Common myeloid progenitor, CD34-positive (primary cell): ENCODE results near the gene ANKRD40.
A peak's percentile ranks its signal among the peaks of the same experiment; 100 is the strongest.
"Not testable (repeated sequence)": the region's sequence is repeated elsewhere in the genome, so short reads cannot be mapped to it uniquely, and the experiment has no call there.

Experiments
- CTCF ChIA-PET: fragments of 350-600 bp; sonication (Branson Sonifier 250); formaldehyde crosslinking; loops from one replicate; lab custom pipeline; 2021; ENCODE audit warnings: antibody characterized with exemption; lab: Charles Lee
- POLR2A ChIA-PET: fragments of 350-600 bp; sonication (Branson Sonifier 250); formaldehyde crosslinking; loops from one replicate; lab custom pipeline; 2021; ENCODE audit warnings: antibody characterized with exemption; lab: Charles Lee
- DNase-seq, 3 donors: peaks; one replicate each; pipeline versions ENCODE4 v3.0.0 to v3.0.0-alpha.2; 2013
- H3K27ac ChIP-seq, 2 experiments: 1 replicate in 1 of 2; 2 replicates in 1 of 2; pipeline ENCODE4 v1.7.0; 2013; ENCODE audit warnings: inconsistent platforms in 2 of 2, low read length in 2 of 2, mild to moderate bottlenecking in 2 of 2, low read depth in 1 of 2, moderate library complexity in 1 of 2; ENCODE audit not compliant: severe bottlenecking in 2 of 2, insufficient read depth in 1 of 2, poor library complexity in 1 of 2
- H3K27me3 ChIP-seq, 5 experiments: replicated peaks in 2 of 5; 1 replicate in 3 of 5; 2 replicates in 2 of 5; pipeline versions ENCODE4 v1.6.1 to v1.7.0; 2013; ENCODE audit warnings: low read length in 4 of 5, mild to moderate bottlenecking in 2 of 5, moderate library complexity in 2 of 5, inconsistent platforms in 1 of 5; ENCODE audit not compliant: insufficient read depth in 5 of 5, control insufficient read depth in 4 of 5
- H3K36me3 ChIP-seq, 4 experiments: 1 replicate in 2 of 4; 2 replicates in 2 of 4; pipeline versions ENCODE4 v1.6.1 to v1.7.0; 2013; ENCODE audit warnings: low read length in 3 of 4, control low read depth in 1 of 4, mild to moderate bottlenecking in 1 of 4; ENCODE audit not compliant: control insufficient read depth in 4 of 4, insufficient read depth in 4 of 4
- H3K4me1 ChIP-seq, 4 experiments: 1 replicate in 3 of 4; 2 replicates in 1 of 4; pipeline versions ENCODE4 v1.6.1 to v1.7.1; 2013; ENCODE audit warnings: low read length in 3 of 4, mild to moderate bottlenecking in 3 of 4, control low read depth in 1 of 4, inconsistent platforms in 1 of 4, moderate library complexity in 1 of 4; ENCODE audit not compliant: control insufficient read depth in 4 of 4, insufficient read depth in 4 of 4; ENCODE audit errors: control extremely low read depth in 1 of 4
- H3K4me3 ChIP-seq, 7 experiments: 1 replicate in 4 of 7; 2 replicates in 3 of 7; pipeline versions ENCODE4 v1.5.1 to v1.7.0; 2013; ENCODE audit warnings: mild to moderate bottlenecking in 7 of 7, low read length in 6 of 7, moderate library complexity in 6 of 7, inconsistent platforms in 2 of 7, low read depth in 2 of 7, control low read depth in 1 of 7; ENCODE audit not compliant: insufficient read depth in 4 of 7, control insufficient read depth in 1 of 7; ENCODE audit errors: extremely low read depth in 1 of 7
- H3K9me3 ChIP-seq, 5 experiments: 1 replicate in 4 of 5; 2 replicates in 1 of 5; pipeline versions ENCODE4 v1.6.1 to v1.7.1; 2013; ENCODE audit warnings: low read length in 4 of 5, mild to moderate bottlenecking in 2 of 5, inconsistent platforms in 1 of 5, low read depth in 1 of 5, moderate library complexity in 1 of 5; ENCODE audit not compliant: control insufficient read depth in 4 of 5, insufficient read depth in 2 of 5; ENCODE audit errors: control extremely low read depth in 1 of 5
- WGBS: methylation state at CpG from one replicate; pipeline ENCODE4 v1.1.5; 2013; ENCODE audit not compliant: insufficient coverage; 5-methylcytosine and 5-hydroxymethylcytosine counted together

Gene ANKRD40

DNA sequence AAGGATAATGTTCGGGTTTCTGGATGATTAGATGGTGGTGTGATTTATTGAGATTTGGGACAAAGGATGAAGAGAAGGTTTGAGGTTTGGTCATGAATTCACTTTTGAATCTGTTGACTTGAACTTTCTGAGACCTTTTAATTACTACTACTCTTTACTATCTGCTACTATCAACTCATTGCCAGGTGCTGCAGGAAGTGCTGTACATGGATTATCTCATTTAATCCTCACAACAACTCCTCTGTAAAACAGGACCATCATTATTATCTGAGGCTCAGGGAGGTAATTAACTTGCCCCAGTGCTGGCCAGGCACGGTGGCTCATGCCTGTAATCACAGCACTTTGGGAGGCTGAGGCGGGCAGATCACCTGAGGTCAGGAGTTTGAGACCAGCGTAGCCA is 2.9 kb upstream of the ANKRD40 start:
- peaks cover 12 to 30% (median 24%) of the 10 kb centered on the region in 4 experiments for H3K4me1 ChIP-seq
- DNase-seq, result no peak
- H3K4me3 ChIP-seq, result no peak overlapping the region
- ChIA-PET CTCF (no interaction called here), POLR2A (no interaction called here)
- no peak overlapping the region for H3K27ac ChIP-seq
- H3K36me3 ChIP-seq, result no peaks in the 10 kb centered on the region
- WGBS, result 85% methylated on average over 2 of the region's 4 CpGs
- H3K27me3 ChIP-seq, result no peaks in the 10 kb centered on the region
- no peaks in the 10 kb centered on the region for H3K9me3 ChIP-seq

- ChIA-PET POLR2A (no interaction called here), CTCF (no interaction called here)
- Histone ChIP-seq H3K27ac (no peak overlapping the region), H3K4me3 (no peak overlapping the region), H3K4me1 (peaks cover 12 to 30% (median 24%) of the 10 kb centered on the region in 4 experiments), H3K36me3 (no peaks in the 10 kb centered on the region), H3K27me3 (no peaks in the 10 kb centered on the region), H3K9me3 (no peaks in the 10 kb centered on the region)
- DNase-seq, result no peak
- 100% methylated on average over 2 of the region's 2 CpGs for WGBS
Measured at GRCh38 chr17:50710025-50710424, 2.3 kb upstream of the ANKRD40 start.

DNA sequence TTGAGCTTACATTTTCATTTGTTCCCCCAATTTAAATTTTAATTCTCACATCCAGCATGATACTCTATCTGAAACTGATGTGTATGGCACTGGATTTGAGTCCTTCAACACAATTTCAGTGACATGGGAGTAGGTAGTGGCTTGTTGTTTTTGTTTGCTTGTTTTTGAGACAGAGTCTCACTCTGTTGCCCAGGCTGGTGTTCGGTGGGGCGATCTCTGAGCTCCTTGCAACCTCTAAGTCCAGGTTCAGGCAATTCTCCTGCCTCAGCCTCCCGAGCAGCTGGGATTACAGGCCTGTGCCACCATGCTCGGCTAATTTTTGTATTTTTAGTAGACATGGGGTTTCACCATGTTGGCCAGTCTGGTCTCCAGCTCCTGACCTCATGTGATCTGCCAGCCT is 1.3 kb upstream of the ANKRD40 start:
- Histone ChIP-seq H3K27ac (peak overlapping the region; percentile 89 to 98), H3K4me3 (peak overlapping the region in 6 of 7 experiments; percentile 75 to 95 (median 80)), H3K4me1 (peaks cover 12 to 30% (median 24%) of the 10 kb centered on the region in 4 experiments)
- POLR2A ChIA-PET, result interaction anchor here (0.7 kb wide), 1 partner anchor 10 kb away, joined by 5 read pairs; the partner anchor contains the start of gene LUC7L3
- not testable (repeated sequence) for H3K36me3 ChIP-seq, DNase-seq, H3K9me3 ChIP-seq, H3K27me3 ChIP-seq
- WGBS, result 100% methylated on average over 1 of the region's 4 CpGs
- CTCF ChIA-PET, result interaction anchor here (0.6 kb wide), 1 partner anchor 27 kb away, joined by 3 read pairs; no protein-coding TSS in a partner anchor

GRCh38 chr17:50708050-50709000 is 611 bp upstream of the ANKRD40 start:
- H3K4me3 ChIP-seq, result peak overlapping the region in 6 of 7 experiments; percentile 75 to 95 (median 80)
- H3K9me3 ChIP-seq, result no peaks in the 10 kb centered on the region
- ChIA-PET CTCF (interaction anchor here (0.6 kb wide), 1 partner anchor 27 kb away, joined by 3 read pairs; no protein-coding TSS in a partner anchor), POLR2A (interaction anchor here (1.6 kb wide), 1 partner anchor 19 kb away, joined by 3 read pairs; no protein-coding TSS in a partner anchor)
- no peaks in the 10 kb centered on the region for H3K27me3 ChIP-seq
- WGBS, result 0% methylated on average over 1 of the region's 6 CpGs
- peak overlapping the region; percentile 89 to 98 for H3K27ac ChIP-seq
- H3K36me3 ChIP-seq, result peaks cover 0 to 12% (median 5%) of the 10 kb centered on the region in 4 experiments
- H3K4me1 ChIP-seq, result peaks cover 12 to 30% (median 25%) of the 10 kb centered on the region in 4 experiments
- peak in 2 of 3 donors; percentile 14 to 34 for DNase-seq

GRCh38 chr17:50703162-50703561 is 4.6 kb downstream of the ANKRD40 start:
- ChIA-PET CTCF (interaction anchor here (0.7 kb wide), 1 partner anchor 13 kb away, joined by 3 read pairs; no protein-coding TSS in a partner anchor), POLR2A (no interaction called here)
- Histone ChIP-seq H3K4me1 (peaks cover 5 to 16% (median 10%) of the 10 kb centered on the region in 4 experiments), H3K27me3 (no peaks in the 10 kb centered on the region), H3K27ac (no peak overlapping the region), H3K9me3 (no peaks in the 10 kb centered on the region), H3K36me3 (peaks cover 2 to 41% (median 30%) of the 10 kb centered on the region in 4 experiments), H3K4me3 (no peak overlapping the region)
- 100% methylated on average over 2 of the region's 3 CpGs for WGBS
- DNase-seq, result no peak

DNA sequence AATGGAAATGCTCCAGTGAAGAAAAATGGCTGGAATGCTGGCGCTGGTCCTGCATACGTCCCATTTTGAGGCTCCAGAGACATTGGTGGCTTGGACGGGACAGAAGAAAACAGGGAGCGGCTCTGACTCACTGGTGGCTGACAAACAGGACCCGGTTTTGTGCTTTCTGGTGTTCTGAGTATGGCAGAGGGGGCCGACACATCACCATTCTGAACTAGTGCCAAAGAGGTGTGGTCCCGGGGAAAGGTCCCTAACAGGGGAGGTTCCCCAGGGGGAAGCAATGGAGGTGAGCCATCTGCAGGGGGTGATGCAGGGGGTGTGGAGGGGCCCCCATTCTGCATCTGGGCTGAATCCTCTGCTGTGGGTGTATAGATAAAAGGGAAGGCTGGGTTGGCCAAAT is 8.3 kb downstream of the ANKRD40 start:
- ChIA-PET POLR2A (no interaction called here), CTCF (no interaction called here)
- H3K27ac ChIP-seq, result no peak overlapping the region
- DNase-seq, result no peak
- peaks cover 0 to 2% (median 0%) of the 10 kb centered on the region in 4 experiments for H3K4me1 ChIP-seq
- peaks cover 20 to 70% (median 61%) of the 10 kb centered on the region in 4 experiments for H3K36me3 ChIP-seq
- H3K4me3 ChIP-seq, result no peak overlapping the region
- 96% methylated on average over 6 of the region's 7 CpGs for WGBS
- H3K9me3 ChIP-seq, result no peaks in the 10 kb centered on the region
- H3K27me3 ChIP-seq, result no peaks in the 10 kb centered on the region
